Parathyroid adenoma (tissue), 2 donors: ENCODE results near the gene PTPRT.

ENCODE experiments used
- H2AFZ ChIP-seq: fragments of 300-600 bp; sonication (generic); one replicate; pipeline ENCODE4 v1.7.0; 2017; ENCODE audit warnings: antibody characterized with exemption, mild to moderate bottlenecking
- H3K27ac ChIP-seq: fragments of 300-600 bp; sonication (generic); one replicate; pipeline ENCODE4 v1.7.0; 2017
- H3K27me3 ChIP-seq: fragments of 300-600 bp; sonication (generic); one replicate; pipeline ENCODE4 v1.7.0; 2017; ENCODE audit warnings: low read length; ENCODE audit not compliant: control insufficient read depth, insufficient read depth
- H3K36me3 ChIP-seq: fragments of 300-600 bp; sonication (generic); one replicate; pipeline ENCODE4 v1.7.0; 2017; ENCODE audit warnings: low read length; ENCODE audit not compliant: control insufficient read depth, insufficient read depth
- H3K4me1 ChIP-seq: fragments of 300-600 bp; sonication (generic); one replicate; pipeline ENCODE4 v1.7.0; 2017; ENCODE audit warnings: control low read depth
- H3K4me2 ChIP-seq: fragments of 300-600 bp; sonication (generic); one replicate; pipeline ENCODE4 v1.7.0; 2017; ENCODE audit warnings: low read length
- H3K4me3 ChIP-seq: fragments of 300-600 bp; sonication (generic); one replicate; pipeline ENCODE4 v1.7.0; 2017; ENCODE audit warnings: low read depth, low read length
- H3K79me2 ChIP-seq: fragments of 300-600 bp; sonication (generic); one replicate; pipeline ENCODE4 v1.7.0; 2017; ENCODE audit warnings: control low read depth
- H3K9ac ChIP-seq: fragments of 300-600 bp; sonication (generic); one replicate; pipeline ENCODE4 v1.7.0; 2017; ENCODE audit warnings: mild to moderate bottlenecking
- H3K9me3 ChIP-seq: fragments of 300-600 bp; sonication (generic); one replicate; pipeline ENCODE4 v1.7.0; 2017; ENCODE audit warnings: low read length; ENCODE audit not compliant: control insufficient read depth
- CTCF ChIP-seq: fragments of 300-600 bp; sonication (generic); IDR thresholded peaks from one replicate; pipeline ENCODE4 v1.7.0; 2017; ENCODE audit warnings: antibody characterized with exemption, mild to moderate bottlenecking
- donor health status: primary hyperparathyroidism.

The PTPRT gene

DNA sequence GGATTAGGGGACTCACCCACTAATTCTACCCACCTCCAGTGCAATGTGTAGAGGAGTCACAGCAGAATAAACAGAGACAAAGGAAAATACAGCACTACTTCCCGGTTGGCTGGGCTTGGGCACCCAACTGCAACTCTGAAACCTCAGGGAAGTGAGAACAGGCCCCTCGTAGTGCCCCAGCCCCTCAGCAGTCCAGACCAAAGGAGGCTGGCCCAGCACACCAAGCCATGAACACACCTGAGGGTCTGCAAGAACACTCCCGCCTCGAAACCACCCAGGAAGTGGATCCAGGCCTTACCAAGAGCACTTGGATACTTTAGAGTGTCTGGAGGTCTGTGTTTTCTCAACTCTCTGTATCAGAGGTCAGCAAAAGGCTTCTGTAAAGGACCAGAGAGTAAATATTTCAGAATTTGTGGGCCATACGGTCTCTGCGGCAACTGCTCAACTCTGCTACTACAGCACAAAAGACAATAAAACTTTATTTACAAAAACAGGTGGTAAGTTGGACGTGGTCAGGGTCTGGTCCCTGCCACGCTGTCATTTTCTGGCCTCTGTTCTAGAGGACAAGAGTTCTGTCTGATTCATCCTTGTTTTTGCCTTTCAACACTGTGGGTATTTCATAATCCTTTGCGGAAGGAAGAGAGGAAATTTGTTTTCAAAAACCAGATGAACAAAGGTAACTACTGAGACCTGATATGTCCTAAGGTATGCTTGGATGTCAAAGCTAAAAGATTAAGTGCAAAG is 154.6 kb downstream of the PTPRT start:
- Histone ChIP-seq H3K36me3 (no peaks in the 10 kb centered on the region), H3K4me2 (no peak overlapping the region), H3K79me2 (peaks cover 15% of the 10 kb centered on the region), H3K9me3 (no peaks in the 10 kb centered on the region), H3K4me1 (peaks cover 14% of the 10 kb centered on the region), H3K27me3 (no peaks in the 10 kb centered on the region), H2AFZ (no peak overlapping the region), H3K9ac (no peak overlapping the region), H3K4me3 (no peak overlapping the region), H3K27ac (no peak overlapping the region)
- TF ChIP-seq CTCF: no peak

GRCh38 chr20:43032459-43032858 is 157.2 kb downstream of the PTPRT start:
- no peak for TF ChIP-seq CTCF

DNA sequence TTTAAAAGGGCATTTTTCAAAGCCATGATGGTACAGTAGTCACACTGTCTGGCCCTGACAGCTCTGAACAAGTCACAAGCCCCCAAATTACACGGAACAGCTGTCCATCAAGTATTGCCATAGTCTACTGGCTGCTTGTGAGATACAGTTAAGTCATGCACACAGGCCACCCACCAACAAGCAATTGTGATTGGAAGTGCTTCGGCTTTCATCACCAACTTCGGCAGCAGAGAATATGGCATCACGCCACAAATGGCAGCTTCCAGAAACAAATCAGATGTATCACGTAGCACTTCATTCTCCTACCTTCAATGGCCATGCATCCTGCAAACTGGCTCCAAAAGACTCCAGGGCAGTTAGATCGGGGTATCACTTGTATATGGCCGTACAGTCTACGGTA is 160.5 kb downstream of the PTPRT start:
- H3K4me2 ChIP-seq: no peak overlapping the region
- H2AFZ ChIP-seq: no peak overlapping the region
- H3K4me1 ChIP-seq: no peaks in the 10 kb centered on the region
- H3K36me3 ChIP-seq: no peaks in the 10 kb centered on the region
- no peak for TF ChIP-seq CTCF
- H3K4me3 ChIP-seq: no peak overlapping the region
- no peak overlapping the region for H3K9ac ChIP-seq
- H3K27me3 ChIP-seq: no peaks in the 10 kb centered on the region
- peaks cover 18% of the 10 kb centered on the region for H3K79me2 ChIP-seq
- no peak overlapping the region for H3K27ac ChIP-seq
- H3K9me3 ChIP-seq: no peaks in the 10 kb centered on the region

More at GRCh38 chr20:43032459-43032858, 157.2 kb downstream of the PTPRT start:
- H3K27me3 ChIP-seq: no peaks in the 10 kb centered on the region
- H3K4me2 ChIP-seq: no peak overlapping the region
- H3K9me3 ChIP-seq: no peaks in the 10 kb centered on the region
- peaks cover 14% of the 10 kb centered on the region for H3K79me2 ChIP-seq
- no peaks in the 10 kb centered on the region for H3K36me3 ChIP-seq
- no peak overlapping the region for H3K27ac ChIP-seq
- peaks cover 3% of the 10 kb centered on the region for H3K4me1 ChIP-seq
- H2AFZ ChIP-seq: no peak overlapping the region
- no peak overlapping the region for H3K9ac ChIP-seq
- no peak overlapping the region for H3K4me3 ChIP-seq

GRCh38 chr20:43028470-43028869 is 161.2 kb downstream of the PTPRT start:
- no peak overlapping the region for H3K27ac ChIP-seq
- peaks cover 1% of the 10 kb centered on the region for H3K4me1 ChIP-seq
- H3K9me3 ChIP-seq: no peaks in the 10 kb centered on the region
- no peak overlapping the region for H3K4me3 ChIP-seq
- no peaks in the 10 kb centered on the region for H3K27me3 ChIP-seq
- H3K36me3 ChIP-seq: no peaks in the 10 kb centered on the region
- H3K4me2 ChIP-seq: no peak overlapping the region
- H3K9ac ChIP-seq: no peak overlapping the region
- no peak overlapping the region for H2AFZ ChIP-seq
- TF ChIP-seq CTCF: no peak
- peaks cover 18% of the 10 kb centered on the region for H3K79me2 ChIP-seq

DNA sequence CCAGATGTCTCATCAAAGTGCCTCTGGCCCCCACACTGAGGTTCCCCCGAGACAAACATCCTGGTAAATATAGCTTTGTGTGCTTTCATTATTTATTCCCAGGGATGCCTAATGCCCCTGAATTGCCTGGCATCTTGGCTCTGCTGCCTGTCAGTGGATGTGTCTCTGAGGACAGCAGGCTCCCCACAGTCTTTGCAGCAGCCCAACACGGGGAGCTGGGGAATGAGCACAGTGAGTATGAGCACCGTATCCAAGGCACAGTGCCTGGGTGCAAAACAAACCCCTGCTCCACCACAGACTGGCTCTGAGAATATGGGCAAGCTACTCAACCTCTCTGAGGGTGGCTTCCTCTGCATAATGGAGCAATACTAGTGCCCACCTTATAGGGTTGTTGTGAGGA is 165.9 kb downstream of the PTPRT start:
- no peaks in the 10 kb centered on the region for H3K9me3 ChIP-seq
- H3K36me3 ChIP-seq: no peaks in the 10 kb centered on the region
- no peak overlapping the region for H3K4me3 ChIP-seq
- no peak overlapping the region for H3K9ac ChIP-seq
- peaks cover 23% of the 10 kb centered on the region for H3K4me1 ChIP-seq
- TF ChIP-seq CTCF: no peak
- no peak overlapping the region for H3K27ac ChIP-seq
- H3K27me3 ChIP-seq: no peaks in the 10 kb centered on the region
- H2AFZ ChIP-seq: no peak overlapping the region
- H3K79me2 ChIP-seq: peaks cover 4% of the 10 kb centered on the region
- H3K4me2 ChIP-seq: no peak overlapping the region
